ENCODE measurements around the gene RFX3.

Gene RFX3

GRCh38 chr9:3475300-3476020 lies 50.3 kb downstream of the RFX3 start:
- no peak for DNase-seq

GRCh38 chr9:3474821-3475220 lies 51.0 kb downstream of the RFX3 start:
- DNase-seq, result no peak

- DNase-seq, result no peak
Measured at GRCh38 chr9:3473405-3473804, 52.4 kb downstream of the RFX3 start.

DNA sequence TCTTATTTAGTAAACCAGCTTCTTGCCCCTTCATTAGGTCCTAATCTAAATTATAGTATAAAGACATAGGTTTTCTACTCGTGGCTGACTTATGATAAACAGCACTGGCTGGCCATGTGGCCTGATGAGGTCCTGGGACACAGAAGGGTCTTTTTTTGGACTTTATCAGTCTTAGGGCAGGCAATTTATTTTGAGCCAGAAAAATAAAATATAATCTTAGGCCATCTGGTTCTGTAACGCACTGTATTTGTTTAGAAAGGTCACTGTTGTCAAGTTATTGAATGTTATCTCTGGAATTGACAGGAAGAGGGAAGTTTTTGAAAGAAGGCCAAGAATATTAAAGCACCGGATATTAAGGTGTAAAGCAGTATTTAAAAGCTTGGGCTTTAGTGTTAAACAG lies 53.9 kb downstream of the RFX3 start:
- DNase-seq, result no peak

DNA sequence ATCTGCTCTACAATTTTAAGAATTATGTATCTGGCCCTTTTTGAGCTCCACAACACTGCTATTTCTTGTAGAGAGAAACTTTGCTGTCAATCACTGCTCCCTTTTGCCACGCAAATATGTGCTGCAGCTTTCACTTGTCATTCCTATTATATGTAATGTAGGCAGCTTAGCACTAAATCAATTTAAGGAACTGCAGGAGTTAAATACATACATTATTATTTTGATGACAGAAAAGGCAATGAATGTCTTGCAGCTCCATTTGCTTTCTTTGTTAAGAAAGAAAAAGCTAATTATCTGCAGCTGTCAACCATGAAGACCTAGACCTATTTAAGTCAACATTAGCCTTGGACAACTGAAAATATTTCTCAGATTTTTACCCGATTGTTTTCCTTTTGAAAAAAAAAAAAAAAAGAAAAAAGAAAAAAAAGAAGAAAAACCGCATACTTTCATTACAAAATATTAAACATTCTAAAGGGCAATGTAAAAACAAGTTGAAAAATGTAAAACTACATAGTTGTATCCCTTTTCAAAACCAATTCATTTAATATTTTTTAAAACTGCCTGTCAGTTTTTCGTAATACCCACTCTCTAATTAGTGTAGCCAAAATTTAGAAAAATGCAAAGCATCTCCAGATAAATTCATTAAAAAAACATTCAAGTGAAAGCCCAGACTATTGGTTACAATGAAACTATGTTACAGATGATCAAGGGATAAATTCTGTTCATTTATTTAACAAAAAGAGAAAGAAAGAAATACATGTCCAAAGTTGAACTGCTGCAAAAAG lies 57.2 kb downstream of the RFX3 start:
- no peak for DNase-seq

- no peak for DNase-seq
Measured at GRCh38 chr9:3467593-3468219, 58.1 kb downstream of the RFX3 start.

DNA sequence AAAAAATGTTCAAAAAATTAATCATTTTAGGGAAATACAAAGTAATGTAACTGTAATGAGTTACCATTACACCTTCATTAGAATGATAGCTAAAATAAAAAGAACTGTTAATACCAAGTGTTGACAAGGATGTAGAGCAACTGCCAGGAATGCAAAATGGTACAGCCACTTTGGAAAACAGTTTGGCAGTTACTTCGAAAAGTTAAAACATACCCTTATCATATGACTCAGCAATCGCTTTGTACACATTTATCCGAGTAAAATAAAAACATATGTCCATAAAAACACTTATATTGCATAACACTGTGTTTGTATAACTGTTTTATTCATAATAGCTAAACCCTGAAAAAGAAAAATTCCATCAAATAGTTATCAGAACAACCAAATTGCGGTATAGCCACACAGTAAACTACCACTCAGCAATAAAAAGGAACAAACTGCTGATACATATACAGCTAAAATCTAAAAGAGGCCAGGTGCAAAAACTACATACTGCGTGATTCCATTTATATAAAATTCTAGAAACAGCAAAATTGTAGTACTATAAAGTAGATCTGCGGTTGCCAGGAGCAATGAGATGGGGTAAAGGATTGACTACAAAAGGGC lies 61.7 kb downstream of the RFX3 start:
- no peak for DNase-seq

GRCh38 chr9:3458806-3459475 lies 66.9 kb downstream of the RFX3 start:
- no peak for DNase-seq

DNA sequence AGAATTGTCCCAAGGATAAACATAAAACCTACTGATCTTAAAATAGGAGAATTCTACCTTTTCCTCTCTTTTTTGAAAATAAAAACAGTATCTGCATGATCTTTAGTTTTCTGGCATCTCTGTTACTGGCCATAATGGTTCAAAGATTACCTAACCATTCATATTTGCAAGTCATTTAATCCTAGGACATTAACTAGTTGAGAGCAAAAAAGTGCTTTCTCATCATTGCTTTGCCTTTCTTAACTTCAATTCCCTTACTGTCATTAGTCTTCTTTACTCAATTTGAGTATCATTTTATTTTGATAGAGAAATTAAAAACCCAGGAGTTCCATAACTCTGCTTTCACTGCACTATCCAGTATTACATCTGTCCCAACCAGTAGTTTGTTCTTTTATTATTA lies 68.6 kb downstream of the RFX3 start:
- no peak for DNase-seq

DNA sequence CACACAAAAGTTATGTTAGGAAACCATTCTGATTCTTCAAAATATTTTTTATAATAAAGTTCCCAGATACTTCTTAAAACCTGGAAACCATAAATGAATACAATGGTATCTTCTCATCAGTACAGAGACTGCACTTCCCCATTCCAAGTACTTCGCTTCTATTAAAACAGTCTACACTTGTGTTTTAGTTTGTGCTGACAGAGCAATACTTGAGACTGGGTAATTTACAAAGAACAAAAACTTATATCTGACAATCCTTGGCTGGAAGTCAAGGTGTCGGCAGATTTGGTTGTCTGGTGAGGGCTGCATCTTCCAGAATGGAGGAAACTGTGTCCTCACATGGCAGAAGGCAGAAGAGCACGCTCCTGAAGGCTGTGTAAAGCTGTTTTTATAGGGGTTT lies 70.1 kb downstream of the RFX3 start:
- no peak for DNase-seq

GRCh38 chr9:3455094-3455493 lies 70.7 kb downstream of the RFX3 start:
- DNase-seq, result no peak

GRCh38 chr9:3451956-3452355 lies 73.8 kb downstream of the RFX3 start:
- DNase-seq, result no peak

DNA sequence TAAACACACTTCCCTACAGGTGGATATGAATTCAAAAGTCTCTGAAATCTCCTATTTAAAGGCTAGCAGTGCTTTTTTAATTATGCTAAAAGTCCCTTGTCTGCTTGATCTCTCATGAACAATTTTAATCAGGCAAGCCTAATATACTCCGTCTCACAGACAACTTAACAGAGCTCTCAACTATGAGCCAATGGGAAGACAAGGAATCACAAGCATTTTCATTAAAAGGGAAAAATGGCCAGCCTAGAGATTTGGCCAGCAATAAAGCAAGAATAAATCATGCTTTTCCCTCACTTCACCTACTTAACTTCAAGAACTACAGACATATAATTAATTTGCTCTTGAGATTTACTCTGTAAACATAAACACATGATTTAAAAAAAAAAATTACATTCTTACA lies 78.0 kb downstream of the RFX3 start:
- no peak for DNase-seq

- no peak for DNase-seq
Measured at GRCh38 chr9:3447143-3447542, 78.7 kb downstream of the RFX3 start.

GRCh38 chr9:3446313-3446712 lies 79.5 kb downstream of the RFX3 start:
- no peak for DNase-seq

DNA sequence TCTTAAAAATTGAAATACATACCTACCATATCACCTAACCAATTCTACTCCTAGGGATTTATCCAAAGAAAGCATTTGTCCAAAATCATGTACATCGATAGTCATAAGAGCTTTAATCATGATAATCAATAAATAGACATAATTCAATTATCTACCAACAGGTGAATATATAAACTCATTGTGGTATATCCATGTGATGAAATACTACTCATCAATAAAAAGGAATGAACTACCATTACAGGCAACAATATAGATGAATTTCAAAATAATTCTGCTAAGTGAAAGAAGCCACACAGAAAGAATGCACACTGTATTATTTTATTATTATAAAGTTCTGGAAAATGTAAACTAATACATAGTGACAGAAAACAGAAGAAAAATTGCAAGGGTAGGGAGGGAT lies 81.8 kb downstream of the RFX3 start:
- DNase-seq, result no peak

GRCh38 chr9:3441197-3441816 lies 84.5 kb downstream of the RFX3 start:
- DNase-seq, result no peak

DNA sequence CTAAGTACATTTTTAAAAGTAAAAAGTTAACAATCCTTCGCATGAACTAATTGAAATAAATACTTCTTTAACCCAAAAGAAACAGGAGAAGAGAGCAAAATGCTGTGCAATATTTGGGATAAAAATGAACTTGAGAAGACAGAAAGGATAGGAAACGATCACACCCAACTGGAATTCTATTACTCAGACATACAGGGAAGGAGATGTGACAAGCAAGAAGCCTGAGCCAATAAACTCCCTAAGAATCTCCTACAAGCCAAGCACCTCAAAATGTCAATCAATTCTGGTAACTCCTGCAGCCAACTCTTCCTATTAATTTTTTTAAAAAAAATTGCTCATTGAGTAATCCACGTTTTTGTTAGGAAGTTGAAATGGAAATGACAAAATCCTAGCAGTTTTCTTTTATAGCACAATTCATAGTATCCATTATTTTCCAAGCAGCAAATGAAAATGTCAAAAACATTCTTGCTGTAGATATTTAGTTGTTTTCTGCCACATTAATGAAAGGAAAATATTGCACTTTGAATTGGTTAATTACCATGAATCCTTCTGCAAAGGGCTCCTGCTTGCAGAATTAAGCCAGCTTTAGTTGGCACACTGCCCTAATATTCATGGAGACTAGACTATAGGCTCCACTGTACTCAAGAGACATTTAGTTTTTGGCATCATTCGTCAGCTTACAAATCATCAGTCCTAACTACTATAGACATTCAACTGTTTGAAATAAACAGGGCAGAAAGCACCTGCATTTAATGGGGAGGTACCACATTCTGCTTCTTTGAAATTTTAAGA lies 89.0 kb downstream of the RFX3 start:
- no peak for DNase-seq

- DNase-seq, result no peak
Measured at GRCh38 chr9:3435732-3436131, 90.1 kb downstream of the RFX3 start.

- no peak for DNase-seq
Measured at GRCh38 chr9:3434594-3434993, 91.2 kb downstream of the RFX3 start.

DNA sequence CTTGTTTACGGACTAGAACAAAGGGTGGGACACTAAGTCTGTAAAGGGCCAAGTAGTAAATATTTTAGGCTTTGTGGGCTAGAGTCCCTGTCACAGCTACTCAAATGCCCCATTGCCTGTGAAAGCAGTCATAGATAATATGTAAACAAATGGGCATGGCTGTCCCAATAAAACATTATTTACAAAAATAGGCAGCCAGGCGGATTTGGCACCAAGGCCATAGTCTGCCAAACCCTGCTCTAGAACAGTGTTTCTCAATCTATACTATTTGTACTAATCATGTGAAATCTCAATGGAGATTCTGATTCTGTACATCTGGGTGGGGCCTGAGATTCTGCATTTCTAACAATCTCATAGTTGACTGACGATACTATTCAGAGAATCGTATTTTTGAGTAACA lies 92.0 kb downstream of the RFX3 start:
- DNase-seq, result no peak

GRCh38 chr9:3433066-3433465 lies 92.7 kb downstream of the RFX3 start:
- no peak for DNase-seq

Data from T1000 (cell line).